ENCODE data around the gene LRRN4.

The LRRN4 gene

GRCh38 chr20:5999783-6000182 lies 54.1 kb downstream of the LRRN4 start:
- in situ Hi-C loops (cut with HindIII; ENCODE audit: low sequenced_read_pairs), result no loop called here
- TF ChIP-seq CTCF (IDR thresholded peaks at IDR 0.05; ENCODE audit: low read depth, low read length, missing control alignments), result no peak
- no peak overlapping the region for H3K4me3 ChIP-seq (ENCODE audit: low read depth, low read length)
- DNase-seq (ENCODE audit: low read depth), result no peak

- DNase-seq (ENCODE audit: low read depth), result no peak
- no peak for TF ChIP-seq CTCF (IDR thresholded peaks at IDR 0.05; ENCODE audit: low read depth, low read length, missing control alignments)
- in situ Hi-C loops (cut with HindIII; ENCODE audit: low sequenced_read_pairs), result no loop called here
- H3K4me3 ChIP-seq (ENCODE audit: low read depth, low read length), result no peak overlapping the region
Measured at GRCh38 chr20:5996765-5997164, 57.1 kb downstream of the LRRN4 start.

GRCh38 chr20:5991623-5992441 lies 62.0 kb downstream of the LRRN4 start:
- TF ChIP-seq CTCF (IDR thresholded peaks at IDR 0.05; ENCODE audit: low read depth, low read length, missing control alignments), result no peak
- in situ Hi-C loops (cut with HindIII; ENCODE audit: low sequenced_read_pairs), result no loop called here
- no peak overlapping the region for H3K4me3 ChIP-seq (ENCODE audit: low read depth, low read length)
- DNase-seq (ENCODE audit: low read depth), result no peak

- DNase-seq (ENCODE audit: low read depth), result no peak
- no peak overlapping the region for H3K4me3 ChIP-seq (ENCODE audit: low read depth, low read length)
- no peak for TF ChIP-seq CTCF (IDR thresholded peaks at IDR 0.05; ENCODE audit: low read depth, low read length, missing control alignments)
- in situ Hi-C loops (cut with HindIII; ENCODE audit: low sequenced_read_pairs), result no loop called here
Measured at GRCh38 chr20:5990946-5991345, 62.9 kb downstream of the LRRN4 start.
